GM21529 (cell line): Measurements from ENCODE around the gene MACROD2.
"Not testable (repeated sequence)": the region's sequence is repeated elsewhere in the genome, so short reads cannot be mapped to it uniquely, and the experiment has no call there.

Source experiments
- ATAC-seq: cut with Tn5 transposase; IDR thresholded peaks from one replicate; pipeline ENCODE4 v1.9.1; 2021; ENCODE audit not compliant: unreplicated experiment

Gene MACROD2

GRCh38 chr20:14259689-14260088 lies 264.4 kb downstream of the MACROD2 start:
- no peak for ATAC-seq

GRCh38 chr20:14260367-14260766 lies 265.1 kb downstream of the MACROD2 start:
- ATAC-seq: no peak

GRCh38 chr20:14264869-14265268 lies 269.6 kb downstream of the MACROD2 start:
- ATAC-seq: no peak

GRCh38 chr20:14266246-14266645 lies 270.9 kb downstream of the MACROD2 start:
- ATAC-seq: no peak

DNA sequence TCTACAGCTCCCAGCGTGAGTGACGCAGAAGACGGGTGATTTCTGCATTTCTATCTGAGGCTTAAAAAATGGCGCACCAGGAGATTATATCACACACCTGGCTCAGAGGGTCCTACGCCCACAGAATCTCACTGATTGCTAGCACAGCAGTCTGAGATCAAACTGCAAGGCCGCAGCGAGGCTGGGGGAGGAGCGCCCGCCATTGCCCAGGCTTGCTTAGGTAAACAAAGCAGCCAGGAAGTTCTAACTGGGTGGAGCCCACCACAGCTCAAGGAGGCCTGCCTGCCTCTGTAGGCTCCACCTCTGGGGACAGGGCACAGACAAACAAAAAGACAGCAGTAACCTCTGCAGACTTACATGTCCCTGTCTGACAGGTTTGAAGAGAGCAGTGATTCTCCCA lies 275.4 kb downstream of the MACROD2 start:
- ATAC-seq: not testable (repeated sequence)

DNA sequence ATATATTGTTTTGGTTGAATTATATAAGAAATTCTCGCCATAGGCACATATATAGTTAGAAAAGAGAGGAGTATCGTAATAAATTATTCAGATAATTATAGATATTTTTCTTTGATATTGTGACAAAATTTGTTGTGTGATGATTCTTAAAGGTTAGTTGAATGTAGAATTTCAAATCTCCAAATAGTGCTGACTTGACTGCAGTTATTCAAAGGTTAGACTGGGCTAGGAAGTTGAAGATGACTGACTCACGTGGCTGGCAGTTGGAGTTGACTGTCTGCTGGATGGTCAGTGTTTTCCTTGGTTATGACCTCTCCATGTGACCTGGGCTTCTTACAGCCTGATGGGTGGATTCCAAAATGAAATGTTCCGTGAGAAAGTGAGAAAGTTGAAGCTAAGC lies 286.8 kb downstream of the MACROD2 start:
- ATAC-seq: no peak

- no peak for ATAC-seq
These were observed 289.1 kb downstream of the MACROD2 start for GRCh38 chr20:14284443-14284842.

- ATAC-seq: no peak
These were observed 293.3 kb downstream of the MACROD2 start for GRCh38 chr20:14288341-14289330.

DNA sequence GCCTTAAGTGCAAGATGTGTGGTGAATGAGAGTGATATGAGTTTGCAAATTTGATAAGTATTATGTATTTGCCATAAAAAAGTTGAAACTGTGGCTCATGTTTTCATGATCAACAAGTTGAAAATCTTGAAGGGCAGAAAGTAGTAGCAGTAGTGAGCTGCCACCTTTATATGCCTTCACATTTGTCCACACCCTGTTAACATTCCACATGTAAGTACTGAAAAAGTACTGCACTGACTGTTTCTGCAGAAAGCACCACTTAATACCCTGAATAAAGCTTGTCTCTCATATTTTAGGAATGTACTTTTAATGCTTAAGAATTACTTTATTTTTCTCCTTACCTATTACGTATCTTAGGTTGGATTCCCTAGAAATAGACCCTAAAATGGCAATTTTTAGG lies 296.2 kb downstream of the MACROD2 start:
- ATAC-seq: no peak

GRCh38 chr20:14295238-14295637 lies 299.9 kb downstream of the MACROD2 start:
- peak; percentile 61 for ATAC-seq

DNA sequence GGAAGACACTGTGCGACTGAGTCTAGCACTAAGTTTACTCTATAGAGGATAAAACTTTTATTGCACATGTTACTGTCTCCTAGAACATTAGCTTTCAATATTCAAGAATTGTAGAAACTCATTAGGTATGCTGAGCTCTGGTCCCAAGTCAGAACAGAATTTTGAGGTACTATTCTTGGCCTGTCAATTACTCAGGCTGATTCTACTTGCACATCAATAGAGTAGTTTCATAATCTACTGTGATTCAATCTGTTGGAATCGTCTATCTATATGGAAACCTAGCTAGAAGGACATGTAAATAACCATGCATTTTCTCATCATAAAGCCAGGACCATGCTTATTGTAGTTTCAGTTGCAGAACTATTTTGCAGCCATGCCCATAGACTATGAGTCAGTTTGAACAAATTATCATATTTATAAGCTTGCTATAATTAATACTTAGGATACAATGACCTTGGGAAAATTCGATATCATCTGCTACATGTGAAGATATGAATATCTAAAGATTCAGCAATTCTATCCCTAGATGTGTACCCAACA lies 300.5 kb downstream of the MACROD2 start:
- ATAC-seq: no peak

DNA sequence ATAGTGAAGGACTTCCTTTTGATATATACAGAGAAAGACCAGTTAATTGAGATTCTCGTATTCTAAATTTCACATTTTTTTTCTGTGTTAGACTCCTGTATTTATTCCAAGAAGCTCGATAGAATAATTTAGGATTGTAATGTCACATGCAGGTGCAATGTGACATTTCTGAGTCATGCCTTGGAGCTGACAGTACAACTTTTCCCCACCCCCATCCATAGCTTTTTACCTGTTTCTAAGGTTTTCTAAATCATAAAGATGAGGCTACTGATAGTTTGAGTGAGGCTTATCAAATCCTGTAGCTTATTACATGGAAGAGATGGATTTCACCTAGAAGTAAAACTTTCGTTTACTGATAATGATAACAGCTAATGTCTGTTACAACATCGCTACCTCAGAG lies 304.5 kb downstream of the MACROD2 start:
- ATAC-seq: no peak

GRCh38 chr20:14303106-14303505 lies 307.8 kb downstream of the MACROD2 start:
- no peak for ATAC-seq

GRCh38 chr20:14303651-14304050 lies 308.3 kb downstream of the MACROD2 start:
- ATAC-seq: no peak

DNA sequence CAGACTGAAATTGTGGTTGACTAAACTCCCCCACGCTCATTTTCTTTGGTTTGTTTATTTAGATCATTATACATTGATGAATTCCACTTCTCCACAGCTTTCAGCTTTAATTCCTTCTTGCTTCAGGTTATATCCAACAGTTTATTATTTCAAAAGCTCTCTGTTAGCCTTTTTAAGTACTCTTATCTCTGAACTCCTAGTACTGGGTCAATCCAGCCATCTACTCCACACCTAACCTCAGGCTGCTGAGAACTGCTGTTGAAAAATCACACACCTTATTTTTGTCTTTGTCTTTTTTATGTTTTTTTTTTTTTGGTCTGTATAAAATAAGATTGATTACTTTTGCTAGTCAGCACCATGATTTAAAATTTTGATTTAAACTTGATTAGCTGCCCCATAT lies 309.2 kb downstream of the MACROD2 start:
- no peak for ATAC-seq

DNA sequence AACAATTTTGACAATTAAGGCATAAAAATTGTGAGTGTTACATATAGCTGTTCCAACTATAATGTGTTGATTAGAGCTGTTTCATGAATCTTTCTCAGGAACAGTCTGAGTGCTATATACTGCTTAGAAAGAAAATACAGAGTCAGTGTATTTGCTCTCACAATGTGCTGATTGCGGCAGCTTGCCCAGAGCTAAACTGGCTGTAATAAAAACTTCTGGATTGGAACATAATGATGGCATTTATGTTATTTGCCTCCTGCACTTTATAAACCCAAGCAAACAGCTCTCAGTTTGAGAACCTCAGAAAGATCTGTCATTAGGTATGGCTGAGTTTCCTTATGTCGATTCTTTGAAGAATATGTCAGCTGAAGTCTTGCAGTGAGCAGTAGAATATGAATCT lies 312.6 kb downstream of the MACROD2 start:
- ATAC-seq: no peak

DNA sequence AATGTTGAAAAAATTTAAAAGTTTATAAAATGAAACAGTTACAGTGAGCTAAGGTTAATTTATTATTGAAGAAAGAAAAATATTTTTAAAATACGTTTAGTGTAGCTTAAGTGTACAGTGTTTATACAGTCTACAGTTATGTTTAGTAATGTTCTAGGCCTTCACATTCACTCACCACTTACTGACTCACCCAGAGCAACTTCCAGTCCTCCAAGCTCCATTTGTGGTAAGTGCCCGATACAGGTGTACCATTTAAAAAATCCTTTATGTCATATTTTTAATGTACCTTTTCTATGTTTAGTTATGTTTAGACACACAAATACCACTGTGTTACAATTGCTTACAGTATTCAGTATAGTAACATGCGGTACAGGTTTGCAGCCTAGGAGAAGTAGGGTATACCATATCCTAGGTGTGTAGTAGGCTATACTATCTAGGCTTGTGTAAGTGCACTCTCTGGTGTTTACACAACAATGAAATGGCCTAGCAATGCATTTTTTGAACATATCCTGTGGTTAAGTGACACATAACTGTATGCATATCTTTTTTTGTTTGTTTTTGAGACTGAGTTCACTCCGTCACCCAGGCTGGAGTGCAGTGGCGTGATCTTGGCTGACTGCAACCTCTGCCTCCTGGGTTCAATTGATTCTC lies 315.8 kb downstream of the MACROD2 start:
- ATAC-seq: no peak

DNA sequence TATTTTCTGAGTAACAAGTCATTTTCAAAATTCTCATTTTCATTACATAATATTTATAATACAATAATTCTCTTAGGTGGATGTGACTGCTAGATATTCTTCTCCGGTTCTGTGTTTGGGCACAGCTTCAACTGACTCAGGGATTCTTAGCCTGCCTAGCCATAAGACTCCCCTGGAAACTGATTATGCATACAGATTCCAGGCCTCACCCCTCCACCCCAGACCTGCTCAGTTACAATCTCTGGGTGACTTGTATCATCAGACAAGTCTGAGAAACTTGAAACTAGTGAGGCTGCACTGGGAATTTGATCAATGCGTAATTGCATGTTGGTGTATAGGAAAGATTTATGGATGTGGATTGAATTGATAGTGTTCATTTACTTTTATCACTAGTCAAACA lies 316.7 kb downstream of the MACROD2 start:
- no peak for ATAC-seq

GRCh38 chr20:14313341-14314020 lies 318.2 kb downstream of the MACROD2 start:
- ATAC-seq: no peak

DNA sequence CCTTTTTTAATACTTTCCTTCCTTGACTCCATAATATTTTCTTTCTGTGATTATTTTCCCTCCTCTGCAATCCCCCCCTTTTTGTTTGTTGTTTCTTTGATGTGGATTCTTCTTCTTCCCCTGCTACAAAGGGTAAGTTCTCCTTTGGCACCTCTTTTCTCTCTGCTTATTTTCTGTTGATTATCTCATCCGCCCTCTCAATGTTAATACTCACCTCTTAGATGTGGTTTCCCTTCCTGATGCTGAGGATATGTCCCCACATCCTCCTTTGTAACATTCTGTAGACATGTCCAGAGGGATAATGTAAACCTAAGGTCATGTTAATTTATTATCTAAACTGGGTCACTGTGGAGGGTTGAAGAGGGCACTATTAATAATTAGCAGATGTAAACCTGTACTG lies 324.4 kb downstream of the MACROD2 start:
- ATAC-seq: no peak

DNA sequence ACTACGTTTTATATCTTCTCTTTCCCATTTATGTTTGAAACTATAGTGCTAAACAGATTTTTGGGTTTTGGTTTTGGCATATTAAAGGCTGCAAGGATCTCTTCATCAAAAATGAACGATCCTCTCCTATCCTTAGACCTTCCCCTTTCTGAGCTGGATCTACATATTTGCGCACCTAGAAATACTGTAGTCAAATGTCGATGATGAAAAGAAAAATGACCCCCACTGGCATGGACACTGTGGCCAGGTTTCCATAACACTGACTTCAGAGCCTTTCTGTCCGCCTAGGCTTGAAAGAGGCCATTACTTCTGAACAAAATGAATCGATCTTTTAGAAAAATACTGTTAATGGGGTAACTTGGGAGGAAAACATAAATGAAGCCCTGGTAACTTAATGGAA lies 336.3 kb downstream of the MACROD2 start:
- no peak for ATAC-seq
